ENCODE data around the gene MORF4L2. TPM values are rescaled to one million over a fixed set of nuclear protein-coding genes. Genes with fewer than 3 reads are reported as not detected.
A peak's percentile ranks its signal among the peaks of the same experiment; 100 is the strongest.

The MORF4L2 gene
- total RNA-seq, 2 experiments from 2014 or later, result 239 to 257 TPM

DNA sequence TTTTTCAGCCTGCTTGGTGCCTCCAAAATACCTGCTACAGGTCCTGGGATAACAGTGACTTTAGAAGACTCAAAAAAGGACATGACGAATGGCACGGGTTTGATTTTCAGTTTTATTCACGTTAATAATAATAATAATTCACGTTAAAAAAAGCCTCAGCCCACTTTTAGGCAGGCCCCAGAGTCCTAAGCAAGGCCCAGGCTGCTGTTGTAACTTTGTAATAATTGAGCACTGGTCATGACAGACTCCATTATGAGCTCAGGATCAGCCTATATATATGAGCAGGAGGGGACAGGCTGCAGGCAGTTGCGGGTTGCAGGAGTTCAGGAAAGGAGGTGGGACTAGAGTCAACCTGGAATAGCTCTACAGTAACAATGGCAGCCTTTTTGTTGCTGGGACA lies 24.1 kb upstream of the MORF4L2 start, which contains the start of gene TMEM31:
Gene TMEM31 (plus strand): TSS at position 301 of the 400 bp plus-strand sequence. CDS start 1,350 bp downstream, outside the sequence.
- H3K27ac Mint-ChIP-seq, result no peak within 1 kb of the TSS
- intact Hi-C loops (cut with DNase I, micrococcal nuclease), result loop anchor here (1.0 to 2.0 kb wide), 3 partner anchors 64 to 178 kb away; no protein-coding TSS in a partner anchor
- ChIA-PET CTCF (interaction anchor here (0.6 to 1.7 kb wide), 11 partner anchors 12 to 220 kb away, joined by 3 to 6 read pairs (median 4); no protein-coding TSS in a partner anchor), POLR2A (no interaction called here)
- no peak for DNase-seq
- H3K36me3 Mint-ChIP-seq (ENCODE audit: low read depth), result no peaks in the 10 kb centered on the region
- H3K27me3 Mint-ChIP-seq, result no peaks in the 10 kb centered on the region
- ATAC-seq, result no peak
- H3K4me3 Mint-ChIP-seq, result no peak within 1 kb of the TSS
- no peaks in the 10 kb centered on the region for H3K4me1 Mint-ChIP-seq
- no peaks in the 10 kb centered on the region for H3K9me3 Mint-ChIP-seq (ENCODE audit: low read depth)

DNA sequence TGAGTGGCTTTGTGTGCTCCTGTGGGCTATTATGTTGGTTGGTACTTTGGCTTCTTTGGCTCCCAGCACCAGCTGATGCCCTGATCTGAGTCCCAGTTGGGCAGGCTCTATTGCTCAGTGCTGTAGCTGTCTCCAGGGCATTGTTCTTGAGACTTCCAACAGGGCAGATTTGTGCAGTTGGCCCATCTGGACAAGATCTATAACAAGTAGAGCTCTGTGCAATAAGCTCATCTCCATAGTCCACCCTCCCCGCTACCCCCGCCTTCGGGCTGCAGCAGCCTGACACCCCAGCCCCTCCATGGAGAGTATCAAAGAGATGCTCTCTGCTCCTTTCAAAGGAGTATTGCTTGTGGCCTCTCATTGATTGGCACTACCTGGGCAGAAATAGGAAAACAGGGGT lies 18.4 kb upstream of the MORF4L2 start:
- Mint-ChIP-seq H3K27ac (no peak overlapping the region), H3K4me3 (no peak overlapping the region), H3K27me3 (peaks cover 1% of the 10 kb centered on the region), H3K4me1 (no peaks in the 10 kb centered on the region), H3K9me3 (ENCODE audit: low read depth) (no peaks in the 10 kb centered on the region), H3K36me3 (ENCODE audit: low read depth) (no peaks in the 10 kb centered on the region)
- DNase-seq (no peak), ATAC-seq (no peak)
- intact Hi-C loops (cut with DNase I, micrococcal nuclease), result no loop called here
- ChIA-PET POLR2A (no interaction called here), CTCF (interaction anchor here (1.4 kb wide), 1 partner anchor 114 kb away, joined by 3 read pairs; no protein-coding TSS in a partner anchor)

DNA sequence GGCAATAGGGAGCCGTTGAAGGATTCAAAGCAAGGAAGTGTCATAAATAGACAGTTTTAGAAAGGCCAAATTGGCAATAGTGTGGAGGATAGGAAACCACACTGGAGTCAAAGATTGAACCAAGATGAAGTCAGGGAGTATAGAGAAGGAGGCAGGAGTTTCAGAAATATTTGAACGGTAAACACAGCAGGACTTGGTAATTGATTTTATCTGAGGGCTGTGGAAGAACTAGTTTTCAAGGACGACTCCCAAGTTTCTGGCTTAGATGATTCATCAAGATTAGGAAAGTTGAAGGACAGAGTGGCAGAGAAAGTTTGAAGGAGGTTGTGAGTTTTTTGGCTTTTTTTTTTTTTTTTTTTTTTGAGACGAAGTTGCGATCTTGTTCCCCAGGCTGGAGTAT lies 12.7 kb upstream of the MORF4L2 start:
- H3K4me3 Mint-ChIP-seq, result no peak overlapping the region
- ChIA-PET CTCF (no interaction called here), POLR2A (no interaction called here)
- no peaks in the 10 kb centered on the region for H3K36me3 Mint-ChIP-seq (ENCODE audit: low read depth)
- peaks cover 2% of the 10 kb centered on the region for H3K27me3 Mint-ChIP-seq
- DNase-seq (no peak), ATAC-seq (no peak)
- intact Hi-C loops (cut with DNase I, micrococcal nuclease), result no loop called here
- no peaks in the 10 kb centered on the region for H3K9me3 Mint-ChIP-seq (ENCODE audit: low read depth)
- H3K4me1 Mint-ChIP-seq, result no peaks in the 10 kb centered on the region
- no peak overlapping the region for H3K27ac Mint-ChIP-seq

DNA sequence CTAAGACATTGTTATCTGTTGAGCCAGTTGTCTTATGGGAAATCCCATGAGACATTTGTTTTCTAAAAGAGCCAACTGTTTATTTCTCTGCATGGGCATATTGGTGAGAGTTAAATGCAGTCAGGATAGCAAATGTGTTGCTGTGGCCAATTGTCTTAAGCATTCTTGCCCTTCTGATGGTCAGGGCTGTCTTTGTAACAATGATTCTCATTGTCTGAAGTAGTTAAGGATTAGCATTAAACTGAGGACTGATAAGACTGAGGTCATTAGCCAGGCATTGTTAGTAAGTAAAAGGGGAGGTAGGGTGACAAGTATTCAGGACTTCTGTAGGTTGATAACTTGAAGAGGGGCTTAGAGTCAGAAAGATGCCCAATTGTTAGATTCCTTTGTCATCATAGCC lies 11.2 kb upstream of the MORF4L2 start:
- no peaks in the 10 kb centered on the region for H3K4me1 Mint-ChIP-seq
- no peak for DNase-seq
- intact Hi-C loops (cut with DNase I, micrococcal nuclease), result no loop called here
- H3K4me3 Mint-ChIP-seq, result no peak overlapping the region
- ATAC-seq, result no peak
- H3K36me3 Mint-ChIP-seq (ENCODE audit: low read depth), result no peaks in the 10 kb centered on the region
- H3K9me3 Mint-ChIP-seq (ENCODE audit: low read depth), result no peaks in the 10 kb centered on the region
- H3K27ac Mint-ChIP-seq, result no peak overlapping the region
- POLR2A ChIA-PET, result no interaction called here
- CTCF ChIA-PET, result interaction anchor here (1.0 kb wide), 1 partner anchor 164 kb away, joined by 3 read pairs; no protein-coding TSS in a partner anchor
- peaks cover 2% of the 10 kb centered on the region for H3K27me3 Mint-ChIP-seq

DNA sequence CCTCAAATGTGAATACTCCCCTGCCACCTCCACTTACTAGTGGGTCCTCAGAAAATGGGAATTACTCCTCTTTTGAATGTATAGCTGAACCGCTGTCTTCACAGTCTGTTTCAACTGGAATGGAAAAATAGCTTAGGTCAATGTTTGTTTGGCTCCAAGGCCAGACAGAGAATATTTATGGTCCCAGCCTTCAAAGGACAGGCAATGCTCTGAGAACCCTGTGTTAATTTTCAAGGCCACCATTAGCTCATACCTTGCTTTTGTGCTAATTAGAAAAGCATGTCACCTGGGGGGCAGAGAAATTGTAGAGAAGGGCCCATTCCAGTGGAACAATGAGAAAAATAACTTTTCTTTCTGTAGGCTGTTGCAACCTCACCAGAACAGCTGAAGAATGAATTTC lies 4.6 kb upstream of the MORF4L2 start:
- Mint-ChIP-seq H3K4me1 (no peaks in the 10 kb centered on the region), H3K4me3 (no peak overlapping the region), H3K36me3 (ENCODE audit: low read depth) (no peaks in the 10 kb centered on the region), H3K27ac (no peak overlapping the region), H3K27me3 (no peaks in the 10 kb centered on the region), H3K9me3 (ENCODE audit: low read depth) (no peaks in the 10 kb centered on the region)
- ChIA-PET CTCF (interaction anchor here (0.6 to 1.1 kb wide), 3 partner anchors 19 to 514 kb away, joined by 3 to 5 read pairs (median 3); partner anchors contain the start of gene TMEM31), POLR2A (no interaction called here)
- ATAC-seq (no peak), DNase-seq (no peak)
- intact Hi-C loops (cut with DNase I, micrococcal nuclease), result no loop called here

DNA sequence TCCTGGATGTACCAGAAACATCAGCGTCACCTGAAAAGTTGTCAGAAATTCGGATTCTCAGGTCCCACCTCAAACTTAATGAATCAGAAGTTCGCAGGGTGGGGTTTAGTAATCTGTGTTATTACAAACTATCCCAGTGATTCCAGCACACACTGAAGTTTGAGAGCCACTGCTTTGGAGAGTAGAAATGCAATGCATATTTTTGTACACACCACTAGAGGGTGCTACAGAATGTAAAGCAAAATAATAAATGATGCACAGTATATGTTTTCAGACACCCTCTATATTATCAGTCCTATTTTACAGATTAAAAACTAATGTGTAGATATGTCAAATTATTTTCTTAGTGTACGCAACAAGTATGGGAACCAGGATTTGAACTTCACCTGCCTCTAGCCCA lies 2.4 kb upstream of the MORF4L2 start:
- ChIA-PET CTCF (interaction anchor here (0.7 kb wide), 1 partner anchor 168 kb away, joined by 3 read pairs; no protein-coding TSS in a partner anchor), POLR2A (no interaction called here)
- Mint-ChIP-seq H3K27me3 (no peaks in the 10 kb centered on the region), H3K36me3 (ENCODE audit: low read depth) (peaks cover 9% of the 10 kb centered on the region), H3K4me1 (peaks cover 5% of the 10 kb centered on the region), H3K4me3 (no peak overlapping the region), H3K9me3 (ENCODE audit: low read depth) (no peaks in the 10 kb centered on the region), H3K27ac (no peak overlapping the region)
- DNase-seq, result no peak
- ATAC-seq, result no peak
- intact Hi-C loops (cut with DNase I, micrococcal nuclease), result loop anchor here (1.0 to 10.0 kb wide), 11 partner anchors 62 to 1034 kb away; partner anchors contain the start of genes BEX4 (in 1 of the 2), GPRASP1 (in 1 of the 2), RAB9B (in 1 of the 2) and SLC25A53 (in 1 of the 2)

DNA sequence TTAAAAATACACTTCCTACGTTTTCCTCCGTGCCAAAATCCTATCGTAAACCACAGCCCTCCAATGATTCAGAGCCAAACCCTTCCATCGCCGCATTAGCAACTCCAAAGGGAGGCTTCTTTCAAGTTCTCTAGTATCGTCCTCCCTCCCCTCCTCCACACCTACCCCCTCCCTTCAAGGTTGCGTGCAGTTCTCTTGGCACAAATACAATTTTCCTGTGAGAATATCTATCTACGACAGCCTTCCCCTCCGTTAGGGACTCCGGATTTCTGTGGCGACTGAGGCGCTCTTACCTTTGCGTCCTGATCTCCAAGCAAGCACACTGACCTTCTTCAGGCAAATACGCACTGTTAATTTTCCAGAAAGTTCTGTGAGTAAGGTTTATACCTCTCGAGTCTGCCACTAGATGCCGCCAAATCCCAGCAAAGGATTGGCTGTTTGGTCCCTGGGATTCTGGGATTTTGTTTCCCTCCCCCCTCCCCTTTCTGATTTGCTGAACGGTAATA lies 1.2 kb upstream of the MORF4L2 start:
- ChIA-PET CTCF (interaction anchor here (0.9 kb wide), 1 partner anchor 145 kb away, joined by 3 read pairs; the partner anchor contains the start of gene RAB9B), POLR2A (interaction anchor here (0.8 to 1.0 kb wide), 2 partner anchors 144 to 469 kb away, joined by 3 read pairs; partner anchors contain the start of gene SLC25A53)
- Mint-ChIP-seq H3K4me1 (peaks cover 9% of the 10 kb centered on the region), H3K36me3 (ENCODE audit: low read depth) (peaks cover 17% of the 10 kb centered on the region), H3K9me3 (ENCODE audit: low read depth) (no peaks in the 10 kb centered on the region), H3K27ac (no peak overlapping the region), H3K27me3 (no peaks in the 10 kb centered on the region), H3K4me3 (no peak overlapping the region)
- peak; percentile 73 for DNase-seq
- intact Hi-C loops (cut with DNase I, micrococcal nuclease), result loop anchor here (1.0 to 10.0 kb wide), 12 partner anchors 60 to 1033 kb away; partner anchors contain the start of genes SLC25A53 (in 2 of the 2), BEX4 (in 1 of the 2), GPRASP1 (in 1 of the 2) and RAB9B (in 1 of the 2)
- peak; percentile 5 for ATAC-seq

DNA sequence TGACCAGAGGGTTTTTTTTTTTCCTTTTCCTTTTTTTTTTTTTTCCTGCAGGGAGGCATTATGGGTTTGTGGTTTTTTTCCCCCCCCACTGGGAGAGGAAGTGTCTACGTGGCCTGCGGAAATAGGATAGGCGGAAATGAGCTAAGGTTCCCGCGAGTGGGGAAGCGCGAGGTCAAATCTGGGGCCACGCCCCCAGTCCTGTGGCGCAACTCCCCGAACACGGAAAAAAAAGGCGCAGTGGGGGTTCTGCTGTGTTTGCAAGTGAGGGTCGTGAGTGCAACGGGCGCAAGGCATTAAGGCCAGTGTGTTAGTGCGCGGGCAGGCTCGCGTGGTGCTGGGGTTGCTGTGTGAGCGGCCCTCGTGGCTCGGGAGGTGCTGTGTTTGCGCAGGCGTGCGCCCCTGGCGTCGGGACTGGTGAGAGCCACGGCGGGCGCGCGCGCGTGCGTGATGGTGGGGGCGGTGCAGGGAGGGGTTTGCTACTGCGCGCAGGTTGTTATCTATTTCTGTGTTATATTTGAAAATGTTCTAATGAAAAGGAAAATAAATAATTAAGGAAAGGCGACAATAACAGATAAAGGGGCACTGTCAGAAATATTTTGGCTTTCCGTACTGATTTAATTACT lies 685 bp upstream of the MORF4L2 start:
- POLR2A ChIA-PET, result interaction anchor here (0.7 to 1.0 kb wide), 3 partner anchors 144 to 567 kb away, joined by 3 to 5 read pairs (median 3); partner anchors contain the start of gene SLC25A53
- H3K4me3 Mint-ChIP-seq, result no peak overlapping the region
- intact Hi-C loops (cut with DNase I, micrococcal nuclease), result loop anchor here (2.0 to 10.0 kb wide), 9 partner anchors 60 to 1032 kb away; partner anchors contain the start of genes SLC25A53 (in 2 of the 2), BEX4 (in 1 of the 2), GPRASP1 (in 1 of the 2) and RAB9B (in 1 of the 2)
- no peaks in the 10 kb centered on the region for H3K9me3 Mint-ChIP-seq (ENCODE audit: low read depth)
- peaks cover 18% of the 10 kb centered on the region for H3K36me3 Mint-ChIP-seq (ENCODE audit: low read depth)
- no peaks in the 10 kb centered on the region for H3K27me3 Mint-ChIP-seq
- peak; percentile 91 for DNase-seq
- H3K27ac Mint-ChIP-seq, result no peak overlapping the region
- peak; percentile 59 for ATAC-seq
- CTCF ChIA-PET, result no interaction called here
- peaks cover 9% of the 10 kb centered on the region for H3K4me1 Mint-ChIP-seq

DNA sequence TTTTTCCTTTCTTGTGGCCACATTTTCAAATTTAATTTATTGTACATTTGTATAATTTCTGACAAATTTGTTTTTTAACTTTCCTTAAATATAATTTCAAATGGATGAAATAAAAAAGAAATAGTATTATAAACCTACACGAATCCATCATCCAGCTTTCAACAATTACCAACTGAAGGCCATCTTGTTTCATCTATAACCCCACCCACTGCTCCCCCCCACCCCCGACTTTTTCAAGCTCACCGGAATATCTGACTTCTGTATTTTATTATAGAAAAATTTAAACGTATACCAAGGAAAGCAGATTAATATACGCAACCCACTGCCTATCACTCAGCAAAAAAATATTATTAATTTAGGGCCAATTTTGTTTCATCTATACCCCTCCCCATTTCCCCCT lies 1.1 kb downstream of the MORF4L2 start:
- DNase-seq (peak; percentile 27), ATAC-seq (no peak)
- Mint-ChIP-seq H3K4me3 (no peak overlapping the region), H3K9me3 (ENCODE audit: low read depth) (no peaks in the 10 kb centered on the region), H3K36me3 (ENCODE audit: low read depth) (peaks cover 24% of the 10 kb centered on the region), H3K4me1 (peaks cover 9% of the 10 kb centered on the region), H3K27me3 (no peaks in the 10 kb centered on the region), H3K27ac (peak overlapping the region; percentile 94)
- intact Hi-C loops (cut with DNase I, micrococcal nuclease), result loop anchor here (5.0 to 10.0 kb wide), 8 partner anchors 58 to 1031 kb away; partner anchors contain the start of genes BEX4 (in 1 of the 2), GPRASP1 (in 1 of the 2), RAB9B (in 1 of the 2) and SLC25A53 (in 1 of the 2)
- POLR2A ChIA-PET, result no interaction called here
- CTCF ChIA-PET, result interaction anchor here (1.0 kb wide), 1 partner anchor 59 kb away, joined by 3 read pairs; no protein-coding TSS in a partner anchor

DNA sequence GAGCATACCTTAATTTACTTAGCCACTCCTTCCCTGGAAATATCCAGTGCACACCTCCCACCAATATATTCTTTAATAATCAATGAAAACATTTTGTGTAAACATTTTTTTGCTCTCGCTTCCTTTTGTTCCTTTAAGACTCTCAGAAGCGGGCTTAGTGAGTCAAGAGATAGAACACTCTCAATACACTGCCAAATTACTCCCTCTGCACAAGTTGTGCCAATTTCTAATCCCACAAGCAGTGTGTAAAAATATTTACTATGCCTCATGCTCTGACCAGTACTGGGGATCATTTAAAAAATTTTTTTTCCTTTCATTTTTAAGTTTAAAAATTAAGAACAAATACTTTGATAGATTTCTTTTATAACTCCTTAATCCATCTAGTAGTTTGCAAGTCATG lies 5.1 kb downstream of the MORF4L2 start:
- H3K4me1 Mint-ChIP-seq, result peaks cover 15% of the 10 kb centered on the region
- peaks cover 46% of the 10 kb centered on the region for H3K36me3 Mint-ChIP-seq (ENCODE audit: low read depth)
- ATAC-seq (no peak), DNase-seq (no peak)
- ChIA-PET POLR2A (no interaction called here), CTCF (no interaction called here)
- H3K27me3 Mint-ChIP-seq, result no peaks in the 10 kb centered on the region
- no peak overlapping the region for H3K27ac Mint-ChIP-seq
- no peak overlapping the region for H3K4me3 Mint-ChIP-seq
- intact Hi-C loops (cut with DNase I, micrococcal nuclease), result loop anchor here in 1 of 2 experiments (10.0 kb wide), 2 partner anchors 467 to 1027 kb away; partner anchors contain the start of genes BEX4 and GPRASP1
- H3K9me3 Mint-ChIP-seq (ENCODE audit: low read depth), result no peaks in the 10 kb centered on the region

DNA sequence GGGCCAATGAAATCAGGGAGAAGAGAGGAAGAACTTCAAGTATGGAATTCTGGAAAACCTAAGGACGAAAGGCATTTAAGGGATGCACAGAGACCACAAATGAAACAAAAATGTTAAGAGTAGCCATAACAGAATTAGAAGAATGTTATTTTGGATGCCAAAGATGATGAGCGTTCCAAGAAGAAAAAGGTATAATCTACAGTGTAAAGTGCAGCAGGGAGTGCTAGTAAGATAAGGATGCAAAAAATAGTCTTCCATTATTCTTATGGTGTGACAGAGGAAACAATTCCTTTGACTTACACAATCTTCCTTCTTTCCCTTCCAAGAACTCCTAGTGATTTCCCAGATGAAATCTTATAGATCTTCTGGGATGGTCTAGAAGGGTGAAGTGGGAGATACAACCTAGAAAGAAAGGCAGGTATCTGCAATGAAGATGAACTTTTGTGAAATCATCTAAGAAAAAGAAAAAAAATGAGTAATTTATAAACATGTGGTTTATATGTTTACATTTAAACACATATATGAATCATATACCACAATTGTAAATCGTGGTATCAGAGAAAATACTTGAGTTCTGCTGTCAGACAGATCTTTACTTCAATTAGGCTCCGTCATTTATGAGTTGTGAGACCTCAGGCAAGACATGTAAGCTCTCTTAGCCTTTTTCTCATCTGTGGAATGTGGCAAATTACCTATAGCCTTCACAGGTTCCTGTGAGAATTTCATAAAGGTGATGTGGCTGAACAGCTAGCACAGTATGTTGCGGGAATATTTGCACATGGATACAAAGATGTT lies 8.1 kb downstream of the MORF4L2 start:
- no peaks in the 10 kb centered on the region for H3K9me3 Mint-ChIP-seq (ENCODE audit: low read depth)
- CTCF ChIA-PET, result no interaction called here

More for the DNA sequence above, 8.1 kb downstream of the MORF4L2 start:
- Mint-ChIP-seq H3K27ac (no peak overlapping the region), H3K4me3 (no peak overlapping the region), H3K27me3 (no peaks in the 10 kb centered on the region), H3K4me1 (peaks cover 5% of the 10 kb centered on the region), H3K36me3 (ENCODE audit: low read depth) (peaks cover 44% of the 10 kb centered on the region)
- no peak for DNase-seq
- ATAC-seq, result no peak
- POLR2A ChIA-PET, result no interaction called here
- intact Hi-C loops (cut with DNase I, micrococcal nuclease), result no loop called here

Measured in activated CD4-positive, alpha-beta T cell treated with anti-CD3 and anti-CD28 coated beads for 36 hours (primary cell).